ENCODE measurements around the gene KCNQ5. TPM values are rescaled to one million over a fixed set of nuclear protein-coding genes. Genes with fewer than 3 reads are reported as not detected.

Gene KCNQ5
- total and polyA plus RNA-seq, 2 donors (not counting 1 experiment from before 2014, with no cell fraction given): 0.74 to 4.6 TPM

DNA sequence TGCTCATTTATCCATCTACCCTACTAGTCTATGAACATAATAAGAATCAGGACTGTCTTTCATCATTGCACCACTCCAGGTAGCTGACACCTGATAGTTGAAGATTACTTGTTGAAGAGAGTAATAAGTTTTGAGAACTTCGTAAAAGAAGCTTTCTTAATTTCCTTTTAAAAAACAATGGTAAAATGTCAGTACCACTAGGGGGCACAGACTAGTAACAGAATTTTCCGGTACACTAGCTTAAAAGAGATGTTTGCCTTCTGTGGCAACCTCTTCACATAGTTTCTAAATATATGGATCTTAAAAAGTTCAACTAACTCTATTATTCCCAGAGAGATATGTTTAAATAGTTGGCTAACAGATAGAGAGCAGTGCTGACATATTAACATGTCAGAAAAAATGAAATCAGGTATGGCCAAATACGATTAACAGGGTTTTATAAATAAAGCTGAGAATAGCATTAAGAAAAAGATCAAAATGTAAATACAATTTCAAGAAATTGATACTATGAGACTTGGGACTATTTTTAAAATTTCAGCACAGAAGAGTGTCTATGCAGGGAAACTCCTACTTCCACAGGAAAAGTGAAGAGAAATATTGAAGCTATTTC lies 5.4 kb upstream of the KCNQ5 start:
- Histone ChIP-seq H3K36me3 (ENCODE audit: control insufficient read depth, insufficient read depth, low read length) (no peaks in the 10 kb centered on the region), H3K4me3 (replicated peaks in 1 of 4; ENCODE audit: control extremely low read depth in 1 of 4, insufficient read depth in 1 of 4, low read depth in 3 of 4, low read length in 4 of 4) (no peak overlapping the region), H3K4me1 (ENCODE audit: control insufficient read depth, extremely low read depth, insufficient read depth, low read length) (no peaks in the 10 kb centered on the region), H3K9ac (ENCODE audit: insufficient read depth, low read length) (no peak overlapping the region), H3K79me2 (ENCODE audit: control insufficient read depth, insufficient read depth, low read length) (no peaks in the 10 kb centered on the region), H4K20me1 (ENCODE audit: control insufficient read depth, extremely low read depth, insufficient read depth, low read length) (no peaks in the 10 kb centered on the region), H2AFZ (ENCODE audit: low read length) (no peak overlapping the region), H3K27me3 (ENCODE audit: control insufficient read depth, insufficient read depth, low read length) (no peaks in the 10 kb centered on the region), H3K27ac (ENCODE audit: insufficient read depth, low read length) (no peak overlapping the region), H3K9me3 (ENCODE audit: control insufficient read depth, insufficient read depth, low read depth, low read length) (no peaks in the 10 kb centered on the region), H3K4me2 (ENCODE audit: extremely low read depth, insufficient read depth, low read length) (no peak overlapping the region)
- TF ChIP-seq, protein P1, sequence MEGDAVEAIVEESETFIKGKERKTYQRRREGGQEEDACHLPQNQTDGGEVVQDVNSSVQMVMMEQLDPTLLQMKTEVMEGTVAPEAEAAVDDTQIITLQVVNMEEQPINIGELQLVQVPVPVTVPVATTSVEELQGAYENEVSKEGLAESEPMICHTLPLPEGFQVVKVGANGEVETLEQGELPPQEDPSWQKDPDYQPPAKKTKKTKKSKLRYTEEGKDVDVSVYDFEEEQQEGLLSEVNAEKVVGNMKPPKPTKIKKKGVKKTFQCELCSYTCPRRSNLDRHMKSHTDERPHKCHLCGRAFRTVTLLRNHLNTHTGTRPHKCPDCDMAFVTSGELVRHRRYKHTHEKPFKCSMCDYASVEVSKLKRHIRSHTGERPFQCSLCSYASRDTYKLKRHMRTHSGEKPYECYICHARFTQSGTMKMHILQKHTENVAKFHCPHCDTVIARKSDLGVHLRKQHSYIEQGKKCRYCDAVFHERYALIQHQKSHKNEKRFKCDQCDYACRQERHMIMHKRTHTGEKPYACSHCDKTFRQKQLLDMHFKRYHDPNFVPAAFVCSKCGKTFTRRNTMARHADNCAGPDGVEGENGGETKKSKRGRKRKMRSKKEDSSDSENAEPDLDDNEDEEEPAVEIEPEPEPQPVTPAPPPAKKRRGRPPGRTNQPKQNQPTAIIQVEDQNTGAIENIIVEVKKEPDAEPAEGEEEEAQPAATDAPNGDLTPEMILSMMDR (conservative IDR thresholded peaks at IDR 0.05 in 1 of 2, IDR thresholded peaks at IDR 0.05 in 1 of 2; ENCODE audit: low read depth in 1 of 2, low read length in 2 of 2): peak; percentile 46 to 64
- TF ChIP-seq EZH2 (IDR thresholded peaks at IDR 0.05; ENCODE audit: low read length, missing control alignments): no peak
- DNase-seq (ENCODE audit: low read depth in 2 of 2): peak; percentile 39 to 73

DNA sequence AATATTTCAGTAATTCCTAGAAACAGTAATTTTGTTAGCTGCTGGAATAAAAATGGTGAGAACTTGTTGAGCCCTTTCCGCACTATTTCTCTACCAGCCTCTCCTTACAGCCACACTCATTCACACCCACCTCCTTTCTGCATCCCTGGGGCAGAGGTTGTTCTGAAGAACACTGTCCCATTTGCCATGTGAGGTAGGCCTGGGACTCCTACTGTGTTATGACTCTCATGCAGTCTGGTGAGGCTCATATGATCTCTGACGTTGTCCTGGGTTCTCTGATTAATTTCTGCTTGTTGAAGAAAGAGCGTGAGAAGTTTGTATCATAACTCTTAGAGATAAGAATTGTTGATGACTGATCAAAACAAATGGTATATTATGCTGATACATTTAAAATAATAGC lies 4.1 kb upstream of the KCNQ5 start:
- DNase-seq (ENCODE audit: low read depth in 2 of 2): no peak
- Histone ChIP-seq H3K4me2 (ENCODE audit: extremely low read depth, insufficient read depth, low read length) (no peak overlapping the region), H3K9ac (ENCODE audit: insufficient read depth, low read length) (no peak overlapping the region), H4K20me1 (ENCODE audit: control insufficient read depth, extremely low read depth, insufficient read depth, low read length) (no peaks in the 10 kb centered on the region), H3K9me3 (ENCODE audit: control insufficient read depth, insufficient read depth, low read depth, low read length) (no peaks in the 10 kb centered on the region), H2AFZ (ENCODE audit: low read length) (no peak overlapping the region), H3K27me3 (ENCODE audit: control insufficient read depth, insufficient read depth, low read length) (no peaks in the 10 kb centered on the region), H3K4me1 (ENCODE audit: control insufficient read depth, extremely low read depth, insufficient read depth, low read length) (peaks cover 2% of the 10 kb centered on the region), H3K4me3 (replicated peaks in 1 of 4; ENCODE audit: control extremely low read depth in 1 of 4, insufficient read depth in 1 of 4, low read depth in 3 of 4, low read length in 4 of 4) (no peak overlapping the region), H3K27ac (ENCODE audit: insufficient read depth, low read length) (no peak overlapping the region), H3K79me2 (ENCODE audit: control insufficient read depth, insufficient read depth, low read length) (peaks cover 2% of the 10 kb centered on the region), H3K36me3 (ENCODE audit: control insufficient read depth, insufficient read depth, low read length) (no peaks in the 10 kb centered on the region)
- TF ChIP-seq EZH2 (IDR thresholded peaks at IDR 0.05; ENCODE audit: low read length, missing control alignments): no peak
- TF ChIP-seq, protein P1 (conservative IDR thresholded peaks at IDR 0.05 in 1 of 2, IDR thresholded peaks at IDR 0.05 in 1 of 2; ENCODE audit: low read depth in 1 of 2, low read length in 2 of 2): no peak

GRCh38 chr6:72619883-72620696 lies 1.8 kb upstream of the KCNQ5 start:
- peak overlapping the region; percentile 78 for H2AFZ ChIP-seq (ENCODE audit: low read length)
- H4K20me1 ChIP-seq (ENCODE audit: control insufficient read depth, extremely low read depth, insufficient read depth, low read length): no peaks in the 10 kb centered on the region
- H3K9me3 ChIP-seq (ENCODE audit: control insufficient read depth, insufficient read depth, low read depth, low read length): no peaks in the 10 kb centered on the region
- peaks cover 2% of the 10 kb centered on the region for H3K4me1 ChIP-seq (ENCODE audit: control insufficient read depth, extremely low read depth, insufficient read depth, low read length)
- no peaks in the 10 kb centered on the region for H3K27me3 ChIP-seq (ENCODE audit: control insufficient read depth, insufficient read depth, low read length)
- H3K79me2 ChIP-seq (ENCODE audit: control insufficient read depth, insufficient read depth, low read length): peaks cover 11% of the 10 kb centered on the region
- DNase-seq (ENCODE audit: low read depth in 2 of 2): peak in 1 of 2 donors; percentile 59
- H3K4me3 ChIP-seq (replicated peaks in 1 of 4; ENCODE audit: control extremely low read depth in 1 of 4, insufficient read depth in 1 of 4, low read depth in 3 of 4, low read length in 4 of 4): peak overlapping the region; percentile 5 to 80 (median 72)
- peak overlapping the region; percentile 86 for H3K4me2 ChIP-seq (ENCODE audit: extremely low read depth, insufficient read depth, low read length)
- no peak overlapping the region for H3K9ac ChIP-seq (ENCODE audit: insufficient read depth, low read length)
- TF ChIP-seq EZH2 (IDR thresholded peaks at IDR 0.05; ENCODE audit: low read length, missing control alignments): no peak
- TF ChIP-seq, protein P1 (conservative IDR thresholded peaks at IDR 0.05 in 1 of 2, IDR thresholded peaks at IDR 0.05 in 1 of 2; ENCODE audit: low read depth in 1 of 2, low read length in 2 of 2): no peak
- no peak overlapping the region for H3K27ac ChIP-seq (ENCODE audit: insufficient read depth, low read length)
- H3K36me3 ChIP-seq (ENCODE audit: control insufficient read depth, insufficient read depth, low read length): no peaks in the 10 kb centered on the region
